GM19328 (cell line): Measurements from ENCODE around the gene GIPC1.
"Not testable (repeated sequence)": the region's sequence is repeated elsewhere in the genome, so short reads cannot be mapped to it uniquely, and the experiment has no call there.

ENCODE experiments used
- ATAC-seq: cut with Tn5 transposase; IDR thresholded peaks from one replicate; pipeline ENCODE4 v1.9.1; 2021; ENCODE audit warnings: mild to moderate bottlenecking, moderate library complexity; ENCODE audit not compliant: unreplicated experiment

The GIPC1 gene

DNA sequence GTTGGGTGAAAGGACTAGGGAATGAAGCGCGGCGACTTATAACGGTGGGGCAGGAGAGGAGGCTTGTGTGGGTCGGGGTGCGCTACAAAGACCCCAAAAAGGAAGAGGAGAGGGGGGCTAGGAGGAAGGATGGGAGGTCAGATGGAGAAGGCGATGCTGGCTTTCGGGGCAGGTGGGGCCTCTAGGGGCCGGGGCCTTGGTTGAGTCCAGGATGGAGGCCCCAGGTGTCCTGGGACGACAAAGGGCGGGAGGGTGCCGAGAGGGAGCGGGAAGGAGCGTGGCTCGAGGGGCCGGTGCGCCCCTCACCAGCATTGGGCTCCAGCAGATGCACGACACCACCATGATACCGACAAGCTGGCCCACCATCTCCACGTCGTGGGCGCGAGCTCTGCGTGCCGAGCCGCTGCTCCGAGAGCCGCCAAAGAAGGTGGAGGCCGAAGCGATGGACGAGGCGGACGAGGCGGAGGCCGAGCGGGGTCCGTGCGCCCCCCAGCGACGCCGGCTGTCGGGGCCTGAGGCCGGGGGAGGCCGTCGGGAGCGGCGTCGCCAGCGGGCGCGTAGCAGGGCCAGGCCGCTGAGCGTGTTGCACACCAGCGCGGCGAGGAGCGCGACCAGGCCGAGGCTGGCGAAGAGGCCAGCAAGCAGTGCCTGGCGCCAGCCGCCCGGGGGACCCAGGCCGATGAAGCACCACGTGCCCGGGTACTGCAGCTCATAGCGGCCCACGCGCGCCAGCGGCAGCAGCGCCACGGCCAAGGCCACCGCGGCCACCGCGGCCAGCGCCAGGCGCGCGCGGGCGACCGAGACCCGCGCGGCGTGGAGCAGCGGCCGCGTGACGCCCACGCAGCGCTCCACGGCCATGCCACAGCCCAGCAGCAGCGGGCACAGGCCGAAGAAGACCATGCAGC lies 22.6 kb downstream of the GIPC1 start:
- no peak for ATAC-seq

DNA sequence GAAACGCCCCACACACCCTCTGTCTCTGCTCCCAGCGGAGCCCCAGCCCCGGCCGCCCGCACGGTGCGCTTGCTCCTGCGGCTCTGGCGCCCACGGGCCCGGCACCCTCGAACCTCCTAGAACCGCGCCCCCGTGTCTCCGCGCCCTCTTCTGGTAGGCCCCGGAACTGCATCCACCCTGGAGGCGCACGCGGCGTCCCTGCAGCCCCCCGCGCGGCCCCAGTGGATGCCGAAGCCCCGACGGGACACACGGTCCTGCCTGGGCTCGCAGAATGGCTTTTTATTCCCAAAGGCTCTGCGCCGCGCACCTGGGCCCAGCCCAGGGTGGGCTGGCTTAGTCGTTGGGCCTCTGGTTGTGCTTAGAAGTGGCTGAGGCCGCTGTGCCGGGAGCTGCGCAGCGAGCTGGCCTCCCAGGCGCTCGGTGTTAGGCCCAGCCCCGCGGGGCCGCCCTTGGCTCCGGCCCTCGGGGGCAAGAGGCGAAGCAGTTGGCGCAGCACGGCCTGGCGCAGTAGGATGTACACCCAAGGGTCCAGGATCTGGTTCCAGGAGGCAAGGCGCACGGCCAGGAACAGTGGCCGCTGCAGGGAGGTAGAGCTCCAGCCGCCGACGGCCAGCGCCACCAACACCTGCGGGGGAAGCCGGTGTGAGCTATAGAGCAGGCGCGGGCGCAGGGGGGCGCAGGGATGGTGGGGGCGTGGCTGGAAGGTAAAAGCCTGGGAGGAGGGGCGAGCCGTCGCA lies 23.6 kb downstream of the GIPC1 start:
- ATAC-seq = no peak

- ATAC-seq = no peak
Measured at GRCh38 chr19:14471436-14472187, 24.3 kb downstream of the GIPC1 start.

DNA sequence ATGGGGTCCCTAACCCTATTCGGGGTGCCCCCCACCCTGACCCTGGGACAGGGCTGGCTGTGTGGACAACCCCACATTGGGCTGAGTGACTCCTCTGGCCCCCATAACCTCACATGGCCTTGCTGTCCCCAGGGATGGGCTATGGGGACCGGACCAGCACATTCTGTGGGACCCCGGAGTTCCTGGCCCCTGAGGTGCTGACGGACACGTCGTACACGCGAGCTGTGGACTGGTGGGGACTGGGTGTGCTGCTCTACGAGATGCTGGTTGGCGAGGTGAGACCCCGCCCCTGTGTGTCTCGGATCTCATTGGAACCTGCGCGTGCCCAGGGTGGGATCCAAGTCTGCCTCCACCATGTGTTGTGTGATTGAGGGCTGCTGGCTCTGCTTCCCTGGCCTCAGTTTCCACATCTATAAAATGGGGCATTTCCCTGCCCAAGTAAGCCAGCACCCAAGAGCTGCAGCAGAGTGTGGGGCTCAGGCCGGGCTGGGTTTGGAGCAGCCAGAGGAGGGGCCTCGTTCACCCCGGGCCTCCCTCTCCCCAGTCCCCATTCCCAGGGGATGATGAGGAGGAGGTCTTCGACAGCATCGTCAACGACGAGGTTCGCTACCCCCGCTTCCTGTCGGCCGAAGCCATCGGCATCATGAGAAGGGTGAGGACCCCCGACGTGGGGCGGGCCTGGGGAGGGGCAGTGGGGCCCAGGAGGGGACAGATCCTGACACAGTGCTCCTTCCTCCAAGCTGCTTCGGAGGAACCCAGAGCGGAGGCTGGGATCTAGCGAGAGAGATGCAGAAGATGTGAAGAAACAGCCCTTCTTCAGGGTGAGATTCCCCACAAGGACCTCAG lies 25.7 kb downstream of the GIPC1 start:
- no peak for ATAC-seq

DNA sequence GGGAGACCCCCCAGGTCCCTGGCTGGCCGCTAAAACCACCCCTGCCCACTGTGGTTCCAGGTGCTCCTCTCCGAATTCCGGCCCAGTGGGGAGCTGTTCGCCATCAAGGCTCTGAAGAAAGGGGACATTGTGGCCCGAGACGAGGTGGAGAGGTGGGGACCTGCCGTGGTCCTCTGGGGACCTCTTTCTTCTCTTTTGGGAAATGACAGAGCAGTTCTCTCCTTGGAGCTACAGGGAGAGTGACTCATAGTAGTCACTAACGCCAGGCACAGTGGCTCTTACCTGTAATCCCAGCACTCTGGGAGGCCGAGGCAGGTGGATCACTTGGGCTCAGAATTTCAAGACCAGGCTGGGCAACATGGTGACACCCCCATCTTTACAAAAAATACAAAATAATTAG lies 28.1 kb downstream of the GIPC1 start:
- no peak for ATAC-seq

- no peak for ATAC-seq
Measured at GRCh38 chr19:14467391-14467790, 28.5 kb downstream of the GIPC1 start.

DNA sequence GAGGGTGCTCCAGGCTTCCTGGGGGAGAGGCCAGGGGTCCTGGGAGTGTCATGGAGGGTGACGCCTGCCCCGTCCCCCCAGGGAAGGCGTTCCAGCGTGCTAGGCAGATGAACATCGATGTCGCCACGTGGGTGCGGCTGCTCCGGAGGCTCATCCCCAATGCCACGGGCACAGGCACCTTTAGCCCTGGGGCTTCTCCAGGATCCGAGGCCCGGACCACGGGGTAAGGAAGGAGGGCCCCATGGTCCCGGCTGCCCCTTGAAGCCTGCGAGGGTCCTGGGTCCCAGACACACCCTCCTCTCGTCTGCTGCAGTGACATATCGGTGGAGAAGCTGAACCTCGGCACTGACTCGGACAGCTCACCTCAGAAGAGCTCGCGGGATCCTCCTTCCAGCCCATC lies 32.2 kb downstream of the GIPC1 start:
- no peak for ATAC-seq

GRCh38 chr19:14462401-14462800 lies 33.5 kb downstream of the GIPC1 start:
- ATAC-seq = not testable (repeated sequence)

- ATAC-seq = no peak
Measured at GRCh38 chr19:14460935-14461334, 35.0 kb downstream of the GIPC1 start.

- ATAC-seq = no peak
Measured at GRCh38 chr19:14459703-14460102, 36.2 kb downstream of the GIPC1 start.

DNA sequence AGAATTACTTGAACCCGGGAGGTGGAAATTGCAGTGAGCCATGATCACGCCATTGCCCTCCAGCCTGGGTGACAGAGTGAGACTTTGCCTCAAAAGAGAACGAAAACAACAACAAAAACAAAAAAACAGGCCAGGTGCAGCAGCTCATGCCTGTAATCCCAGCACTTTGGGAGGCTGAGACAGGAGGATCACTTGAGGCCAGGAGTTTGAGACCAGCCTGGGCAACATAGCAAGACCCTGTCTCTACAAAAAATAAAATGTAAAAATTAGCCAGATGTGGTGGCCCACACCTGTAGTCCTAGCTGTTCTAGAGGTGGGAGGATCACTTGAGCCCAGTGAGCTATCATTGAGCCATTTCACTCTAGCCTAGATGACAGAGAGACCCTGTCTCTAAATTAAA lies 43.6 kb downstream of the GIPC1 start:
- not testable (repeated sequence) for ATAC-seq

DNA sequence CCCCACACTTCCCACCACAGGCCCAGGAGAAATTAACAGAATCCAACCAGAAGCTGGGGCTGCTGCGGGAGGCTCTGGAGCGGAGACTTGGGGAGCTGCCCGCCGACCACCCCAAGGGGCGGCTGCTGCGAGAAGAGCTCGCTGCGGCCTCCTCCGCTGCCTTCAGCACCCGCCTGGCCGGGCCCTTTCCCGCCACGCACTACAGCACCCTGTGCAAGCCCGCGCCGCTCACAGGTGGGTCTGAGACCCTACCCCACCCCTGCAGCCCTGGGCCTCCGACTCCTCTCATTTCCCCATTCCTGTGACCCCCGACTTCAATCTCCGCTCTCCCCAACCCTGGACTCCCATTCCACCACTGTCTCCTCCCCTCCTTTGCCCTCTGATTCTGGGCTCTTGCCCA lies 45.1 kb downstream of the GIPC1 start:
- ATAC-seq = no peak

GRCh38 chr19:14450168-14450874 lies 45.6 kb downstream of the GIPC1 start:
- no peak for ATAC-seq

GRCh38 chr19:14449321-14449720 lies 46.6 kb downstream of the GIPC1 start:
- no peak for ATAC-seq

GRCh38 chr19:14446336-14447036 lies 49.4 kb downstream of the GIPC1 start:
- no peak for ATAC-seq

DNA sequence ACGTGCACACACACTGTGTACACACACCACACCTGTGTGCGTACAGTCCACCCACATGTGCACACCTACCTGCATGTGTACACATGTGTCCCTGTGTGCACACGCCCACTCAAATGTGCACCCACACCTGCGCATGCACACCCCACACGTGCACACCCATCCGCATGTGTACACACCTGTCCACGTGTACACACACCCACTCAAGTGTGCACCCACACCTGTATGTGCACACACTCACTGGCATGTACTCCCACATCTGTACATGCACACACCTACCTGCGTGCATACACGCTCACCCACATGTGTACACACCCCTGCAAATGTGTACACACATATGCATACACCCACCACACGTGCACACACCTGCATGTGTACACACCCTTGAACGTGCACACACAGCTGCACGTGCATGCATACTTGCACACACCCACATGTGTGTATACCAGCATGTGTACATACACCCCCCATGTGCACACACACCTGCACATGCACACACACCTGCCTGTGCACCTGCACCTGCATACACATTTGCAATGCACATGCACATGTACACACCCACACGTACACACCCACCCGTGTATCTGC lies 52.2 kb downstream of the GIPC1 start:
- no peak for ATAC-seq

- no peak for ATAC-seq
Measured at GRCh38 chr19:14442891-14443631, 52.9 kb downstream of the GIPC1 start.
